ENCODE data around the gene RTN4R. TPM values are rescaled to one million over a fixed set of nuclear protein-coding genes. Genes with fewer than 3 reads are reported as not detected.

The RTN4R gene
- total and polyA plus RNA-seq, 2 of the 4 experiments (the other 2 are of a cell fraction) = 0.18 to 0.94 TPM

DNA sequence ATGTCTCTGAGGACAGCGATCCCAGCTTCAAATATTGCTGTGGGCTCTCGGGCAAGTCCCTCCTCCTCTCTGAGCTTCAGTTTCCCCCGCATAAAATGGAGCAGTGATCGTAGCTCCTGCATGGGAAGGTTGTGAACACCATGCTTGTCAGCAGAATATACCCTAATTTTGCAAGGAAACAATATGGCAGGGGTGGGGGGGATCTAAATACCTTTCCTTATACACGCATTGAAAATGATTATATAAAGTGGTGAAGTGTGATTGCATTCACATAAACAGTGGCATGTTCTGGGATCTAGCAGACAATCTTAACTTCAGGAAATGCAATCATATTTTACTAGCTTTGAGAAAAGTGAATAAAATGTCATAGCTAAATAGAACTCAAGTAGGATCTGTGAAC lies 24.0 kb upstream of the RTN4R start:
- Histone ChIP-seq H4K20me1 (ENCODE audit: insufficient read depth, low read length) (no peaks in the 10 kb centered on the region), H3K4me3 (ENCODE audit: insufficient read depth, low read depth, low read length) (no peak overlapping the region), H2BK5ac (ENCODE audit: low read depth, low read length, poor library complexity, severe bottlenecking) (no peak overlapping the region), H4K8ac (ENCODE audit: low read depth in 2 of 2, low read length in 2 of 2) (no peak overlapping the region), H2BK15ac (ENCODE audit: low read depth, low read length) (no peak overlapping the region), H3K4me2 (ENCODE audit: low read depth, low read length) (no peak overlapping the region), H2AK9ac (replicated peaks; ENCODE audit: low read depth, low read length, poor library complexity) (no peak overlapping the region), H3K18ac (ENCODE audit: low read depth, low read length) (no peak overlapping the region), H2AK5ac (ENCODE audit: low read depth, low read length) (no peak overlapping the region), H2AFZ (replicated peaks; ENCODE audit: low read length, poor library complexity) (no peak overlapping the region), H3K9me3 (ENCODE audit: control insufficient read depth, insufficient read depth, low read length) (no peaks in the 10 kb centered on the region), H3K27me3 (ENCODE audit: control insufficient read depth, insufficient read depth, low read length) (peaks cover 59% of the 10 kb centered on the region), H3K79me1 (ENCODE audit: low read depth in 1 of 2, low read length in 2 of 2) (no peaks in the 10 kb centered on the region), H2BK120ac (ENCODE audit: low read depth, low read length) (no peak overlapping the region), H3K9ac (ENCODE audit: low read depth, low read length) (no peak overlapping the region), H3K14ac (replicated peaks; ENCODE audit: low read depth, low read length) (no peak overlapping the region), H3K36me3 (ENCODE audit: control insufficient read depth, insufficient read depth, low read length) (no peaks in the 10 kb centered on the region), H3K27ac (ENCODE audit: insufficient read depth, low read length) (no peak overlapping the region), H4K5ac (ENCODE audit: low read depth, low read length) (no peak overlapping the region), H4K91ac (ENCODE audit: insufficient read depth, low read depth, low read length) (no peak overlapping the region), H3K4ac (ENCODE audit: low read depth, low read length) (no peak overlapping the region), H3K23ac (ENCODE audit: low read depth, low read length) (no peak overlapping the region), H2BK20ac (ENCODE audit: low read depth, low read length) (no peak overlapping the region), H3K56ac (ENCODE audit: extremely low read depth, insufficient read depth, low read length) (no peak overlapping the region), H3K9me1 (ENCODE audit: insufficient read depth, low read length) (no peaks in the 10 kb centered on the region), H3K4me1 (ENCODE audit: control insufficient read depth, insufficient read depth, low read length) (no peaks in the 10 kb centered on the region)
- DNase-seq = no peak
- in situ Hi-C loops (cut with MboI; ENCODE audit: low sequenced_read_pairs) (loop anchor here (5.0 kb wide), 1 partner anchor 135 kb away; no protein-coding TSS in a partner anchor), dilution Hi-C loops (cut with HindIII; ENCODE audit: low sequenced_read_pairs, unreplicated experiment) (no loop called here), intact Hi-C loops (cut with micrococcal nuclease) (no loop called here)
- TF ChIP-seq, protein P1, sequence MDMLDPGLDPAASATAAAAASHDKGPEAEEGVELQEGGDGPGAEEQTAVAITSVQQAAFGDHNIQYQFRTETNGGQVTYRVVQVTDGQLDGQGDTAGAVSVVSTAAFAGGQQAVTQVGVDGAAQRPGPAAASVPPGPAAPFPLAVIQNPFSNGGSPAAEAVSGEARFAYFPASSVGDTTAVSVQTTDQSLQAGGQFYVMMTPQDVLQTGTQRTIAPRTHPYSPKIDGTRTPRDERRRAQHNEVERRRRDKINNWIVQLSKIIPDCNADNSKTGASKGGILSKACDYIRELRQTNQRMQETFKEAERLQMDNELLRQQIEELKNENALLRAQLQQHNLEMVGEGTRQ (IDR thresholded peaks at IDR 0.05; ENCODE audit: low read depth, low read length) = no peak
- TF ChIP-seq CHD1 (IDR thresholded peaks at IDR 0.05; ENCODE audit: low read depth, low read length) = no peak
- no peak for TF ChIP-seq SMC3 (IDR thresholded peaks at IDR 0.05; ENCODE audit: low read depth, low read length)
- no peak for TF ChIP-seq RFX5 (IDR thresholded peaks at IDR 0.05; ENCODE audit: low read depth, low read length)
- TF ChIP-seq, protein P2, sequence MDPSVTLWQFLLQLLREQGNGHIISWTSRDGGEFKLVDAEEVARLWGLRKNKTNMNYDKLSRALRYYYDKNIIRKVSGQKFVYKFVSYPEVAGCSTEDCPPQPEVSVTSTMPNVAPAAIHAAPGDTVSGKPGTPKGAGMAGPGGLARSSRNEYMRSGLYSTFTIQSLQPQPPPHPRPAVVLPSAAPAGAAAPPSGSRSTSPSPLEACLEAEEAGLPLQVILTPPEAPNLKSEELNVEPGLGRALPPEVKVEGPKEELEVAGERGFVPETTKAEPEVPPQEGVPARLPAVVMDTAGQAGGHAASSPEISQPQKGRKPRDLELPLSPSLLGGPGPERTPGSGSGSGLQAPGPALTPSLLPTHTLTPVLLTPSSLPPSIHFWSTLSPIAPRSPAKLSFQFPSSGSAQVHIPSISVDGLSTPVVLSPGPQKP (IDR thresholded peaks at IDR 0.05; ENCODE audit: borderline replicate concordance, low read depth, low read length) = no peak
- TF ChIP-seq RCOR1 (IDR thresholded peaks at IDR 0.05; ENCODE audit: insufficient replicate concordance, low read length) = no peak
- TF ChIP-seq BHLHE40 (IDR thresholded peaks at IDR 0.05; ENCODE audit: low read depth, low read length) = no peak
- TF ChIP-seq POLR2A (IDR thresholded peaks at IDR 0.05; ENCODE audit: low read depth, low read length) = no peak
- TF ChIP-seq MXI1 (IDR thresholded peaks at IDR 0.05; ENCODE audit: borderline replicate concordance, low read depth, low read length) = no peak
- TF ChIP-seq NFE2L2 (IDR thresholded peaks at IDR 0.05; ENCODE audit: low read depth, low read length) = no peak
- TF ChIP-seq, protein P3, sequence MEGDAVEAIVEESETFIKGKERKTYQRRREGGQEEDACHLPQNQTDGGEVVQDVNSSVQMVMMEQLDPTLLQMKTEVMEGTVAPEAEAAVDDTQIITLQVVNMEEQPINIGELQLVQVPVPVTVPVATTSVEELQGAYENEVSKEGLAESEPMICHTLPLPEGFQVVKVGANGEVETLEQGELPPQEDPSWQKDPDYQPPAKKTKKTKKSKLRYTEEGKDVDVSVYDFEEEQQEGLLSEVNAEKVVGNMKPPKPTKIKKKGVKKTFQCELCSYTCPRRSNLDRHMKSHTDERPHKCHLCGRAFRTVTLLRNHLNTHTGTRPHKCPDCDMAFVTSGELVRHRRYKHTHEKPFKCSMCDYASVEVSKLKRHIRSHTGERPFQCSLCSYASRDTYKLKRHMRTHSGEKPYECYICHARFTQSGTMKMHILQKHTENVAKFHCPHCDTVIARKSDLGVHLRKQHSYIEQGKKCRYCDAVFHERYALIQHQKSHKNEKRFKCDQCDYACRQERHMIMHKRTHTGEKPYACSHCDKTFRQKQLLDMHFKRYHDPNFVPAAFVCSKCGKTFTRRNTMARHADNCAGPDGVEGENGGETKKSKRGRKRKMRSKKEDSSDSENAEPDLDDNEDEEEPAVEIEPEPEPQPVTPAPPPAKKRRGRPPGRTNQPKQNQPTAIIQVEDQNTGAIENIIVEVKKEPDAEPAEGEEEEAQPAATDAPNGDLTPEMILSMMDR (conservative IDR thresholded peaks at IDR 0.05; ENCODE audit: low read depth, low read length) = no peak
- no peak for TF ChIP-seq RAD21 (IDR thresholded peaks at IDR 0.05; ENCODE audit: low read length)
- no peak for TF ChIP-seq MAFK (IDR thresholded peaks at IDR 0.05; ENCODE audit: low read depth, low read length)
- TF ChIP-seq FOS (IDR thresholded peaks at IDR 0.05; ENCODE audit: low read depth, low read length) = no peak
- no peak for TF ChIP-seq CEBPB (IDR thresholded peaks at IDR 0.05; ENCODE audit: low read depth, low read length)
- TF ChIP-seq MAZ (IDR thresholded peaks at IDR 0.05; ENCODE audit: borderline replicate concordance, low read depth, low read length) = no peak
- WGBS, 2 experiments (ENCODE audit: extremely low coverage in 2 of 2, insufficient read length in 1 of 2) = no CpG with 5 or more reads among the region's 5 CpGs
- BruUV-seq (replicated peaks) = no TSS peak
- ATAC-seq (ENCODE audit: low read depth) = no peak
- POLR2A ChIA-PET (ENCODE audit: unreplicated experiment) = no interaction called here
- CTCF ChIA-PET = no interaction called here

All from IMR-90 (cell line).